Right hindlimb (tissue), 1 donor: Measurements from ENCODE around the gene GRIN1.

Experiments used
- DNase-seq: peaks from one replicate; pipeline ENCODE4 v3.0.0-alpha.2; 2018

The GRIN1 gene

DNA sequence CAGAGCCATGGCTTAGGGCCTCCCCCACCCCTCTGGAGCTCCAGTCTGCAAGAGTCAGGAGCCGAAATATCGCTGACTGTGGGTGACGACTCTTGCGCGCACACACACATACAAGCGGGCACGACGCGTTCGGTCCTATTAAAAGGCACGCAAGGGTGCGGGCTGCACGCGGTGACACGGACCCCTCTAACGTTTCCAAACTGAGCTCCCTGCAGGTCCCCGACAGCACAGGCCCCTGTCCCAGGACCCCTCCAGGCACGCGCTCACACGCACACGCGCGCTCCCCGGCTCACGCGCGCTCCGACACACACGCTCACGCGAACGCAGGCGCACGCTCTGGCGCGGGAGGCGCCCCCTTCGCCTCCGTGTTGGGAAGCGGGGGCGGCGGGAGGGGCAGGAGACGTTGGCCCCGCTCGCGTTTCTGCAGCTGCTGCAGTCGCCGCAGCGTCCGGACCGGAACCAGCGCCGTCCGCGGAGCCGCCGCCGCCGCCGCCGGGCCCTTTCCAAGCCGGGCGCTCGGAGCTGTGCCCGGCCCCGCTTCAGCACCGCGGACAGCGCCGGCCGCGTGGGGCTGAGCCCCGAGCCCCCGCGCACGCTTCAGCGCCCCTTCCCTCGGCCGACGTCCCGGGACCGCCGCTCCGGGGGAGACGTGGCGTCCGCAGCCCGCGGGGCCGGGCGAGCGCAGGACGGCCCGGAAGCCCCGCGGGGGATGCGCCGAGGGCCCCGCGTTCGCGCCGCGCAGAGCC, at the start of gene GRIN1:
GRIN1 (plus strand) TSS at position 433 of the 746 bp plus-strand sequence. CDS start 333 bp downstream, outside the sequence.
- no peak for DNase-seq

DNA sequence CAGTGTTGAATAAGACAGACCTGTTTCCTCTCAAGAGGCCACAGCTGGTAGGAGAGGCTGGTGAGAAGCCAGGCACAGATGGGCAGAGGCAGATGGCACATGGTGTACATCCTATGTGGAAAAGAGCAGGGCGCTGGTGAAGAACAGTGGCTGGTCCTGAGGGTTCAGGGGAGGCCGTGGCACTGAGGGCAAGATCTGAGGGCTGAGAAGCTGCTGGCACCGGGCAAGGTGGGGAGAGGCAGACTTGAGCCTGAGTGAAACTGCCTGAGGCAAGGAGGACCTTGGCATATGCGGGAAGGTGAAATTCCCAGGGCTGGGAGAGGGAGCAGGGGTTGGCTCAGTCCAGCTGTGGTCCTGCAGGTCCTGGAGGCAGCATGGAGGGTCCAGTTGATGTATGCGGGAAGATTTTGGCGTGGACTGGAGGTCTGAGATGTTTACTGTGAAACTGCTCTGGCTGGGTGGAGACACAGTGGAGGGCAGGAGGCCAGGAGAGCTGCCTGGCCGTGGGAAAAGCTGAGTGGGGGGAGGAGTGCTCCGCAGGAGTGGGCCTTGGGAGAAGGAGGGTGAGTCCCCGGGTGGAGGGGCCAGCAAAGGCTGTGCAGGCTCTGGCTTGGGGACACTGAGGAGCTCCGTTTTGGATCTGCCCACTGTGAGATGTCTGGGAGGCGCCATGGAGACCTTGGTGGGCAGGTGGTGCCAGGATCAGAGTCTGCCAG, 49.6 kb upstream of the GRIN1 start:
- DNase-seq: no peak

GRCh38 chr9:137095664-137096517, 43.1 kb upstream of the GRIN1 start:
- no peak for DNase-seq

DNA sequence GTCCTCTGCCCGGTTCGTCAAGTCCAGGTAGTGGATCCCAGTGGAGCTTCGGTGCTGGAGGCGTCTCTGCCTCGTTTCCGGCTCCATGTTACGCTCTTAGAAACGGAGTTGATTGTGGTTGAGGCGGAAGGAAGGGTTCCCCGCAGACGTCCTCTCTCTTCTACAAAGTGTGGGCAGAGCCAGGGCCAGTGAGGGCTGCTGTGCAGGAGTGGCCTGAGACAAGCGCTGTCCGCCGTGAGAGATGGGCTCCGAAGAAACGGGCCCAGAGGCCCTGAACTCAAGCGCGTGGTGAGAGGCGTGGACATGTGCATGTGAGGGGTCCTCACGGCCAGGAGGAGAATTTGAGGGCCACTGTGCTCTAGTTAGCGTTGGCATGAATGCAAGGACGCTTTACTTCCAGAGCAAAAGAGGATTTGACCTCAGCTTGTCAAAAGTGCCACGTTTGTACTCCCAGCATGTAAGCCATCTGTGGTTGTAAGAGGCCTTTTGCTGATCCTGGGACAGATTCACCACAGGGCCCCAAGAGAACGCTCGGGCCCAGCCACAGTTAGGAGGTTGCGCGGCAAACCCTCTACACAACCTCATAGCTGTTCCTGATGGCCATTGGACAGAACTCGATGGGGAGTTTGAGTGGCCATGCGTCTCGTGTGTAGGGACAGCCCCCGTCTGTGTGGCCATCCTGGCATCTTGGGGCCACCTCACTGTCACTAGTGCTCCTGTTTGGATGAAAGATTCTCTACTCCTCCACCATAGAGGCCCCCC, 42.0 kb upstream of the GRIN1 start:
- no peak for DNase-seq

DNA sequence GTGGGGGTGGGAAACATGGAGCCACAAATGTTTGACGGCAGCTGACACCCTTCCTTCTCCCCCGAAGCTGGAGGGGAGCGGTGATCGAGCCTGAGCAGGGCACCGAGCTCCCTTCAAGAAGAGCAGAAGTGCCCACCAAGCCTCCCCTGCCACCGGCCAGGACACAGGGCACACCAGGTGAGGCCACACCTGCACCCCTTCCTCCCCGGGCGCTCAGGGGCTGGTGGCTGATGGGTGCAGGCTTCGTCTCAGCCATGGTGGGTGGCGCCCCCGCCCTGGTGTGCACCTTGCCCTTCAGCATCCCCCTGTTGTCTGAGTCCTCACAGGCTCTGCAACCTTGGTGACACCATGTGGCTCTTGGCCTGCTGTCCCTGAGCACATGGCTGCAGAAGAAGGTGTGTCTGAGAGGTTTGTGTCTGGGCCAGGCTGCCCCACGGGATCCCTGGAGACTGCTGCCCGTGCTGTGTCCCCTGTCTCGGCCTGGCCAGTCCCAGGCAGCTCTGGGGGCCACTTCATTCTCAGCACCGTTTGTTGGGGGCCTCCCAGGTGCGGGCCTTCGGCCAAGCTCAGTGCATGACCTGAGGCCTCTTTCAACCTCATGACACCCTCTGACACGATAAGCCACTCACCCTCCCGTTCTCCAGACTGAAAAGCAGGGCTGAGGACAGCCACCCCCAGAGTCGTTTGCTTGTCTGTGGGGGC, 41.0 kb upstream of the GRIN1 start:
- DNase-seq: no peak

DNA sequence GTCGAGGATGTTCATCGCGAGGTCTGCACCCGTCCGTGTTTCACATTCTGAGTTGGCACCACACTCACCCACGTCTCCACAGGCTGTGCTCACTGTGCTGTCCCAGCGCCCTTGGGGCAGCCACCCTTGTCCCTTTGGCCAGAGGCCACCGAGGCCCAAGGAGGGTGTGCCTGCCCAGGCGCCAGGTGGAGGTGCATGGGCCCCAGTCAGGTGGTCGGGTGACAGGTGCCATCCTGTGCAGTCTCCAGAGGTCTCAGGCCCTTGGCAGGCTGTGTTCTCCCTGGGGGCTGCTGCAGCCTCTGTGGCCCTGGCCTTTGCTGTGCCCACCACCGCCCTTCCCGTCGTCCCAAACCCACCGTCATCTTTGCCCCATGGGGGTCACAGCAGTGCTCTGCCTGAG, 39.7 kb upstream of the GRIN1 start:
- DNase-seq: no peak

GRCh38 chr9:137103206-137103999, 35.6 kb upstream of the GRIN1 start:
- DNase-seq: no peak

DNA sequence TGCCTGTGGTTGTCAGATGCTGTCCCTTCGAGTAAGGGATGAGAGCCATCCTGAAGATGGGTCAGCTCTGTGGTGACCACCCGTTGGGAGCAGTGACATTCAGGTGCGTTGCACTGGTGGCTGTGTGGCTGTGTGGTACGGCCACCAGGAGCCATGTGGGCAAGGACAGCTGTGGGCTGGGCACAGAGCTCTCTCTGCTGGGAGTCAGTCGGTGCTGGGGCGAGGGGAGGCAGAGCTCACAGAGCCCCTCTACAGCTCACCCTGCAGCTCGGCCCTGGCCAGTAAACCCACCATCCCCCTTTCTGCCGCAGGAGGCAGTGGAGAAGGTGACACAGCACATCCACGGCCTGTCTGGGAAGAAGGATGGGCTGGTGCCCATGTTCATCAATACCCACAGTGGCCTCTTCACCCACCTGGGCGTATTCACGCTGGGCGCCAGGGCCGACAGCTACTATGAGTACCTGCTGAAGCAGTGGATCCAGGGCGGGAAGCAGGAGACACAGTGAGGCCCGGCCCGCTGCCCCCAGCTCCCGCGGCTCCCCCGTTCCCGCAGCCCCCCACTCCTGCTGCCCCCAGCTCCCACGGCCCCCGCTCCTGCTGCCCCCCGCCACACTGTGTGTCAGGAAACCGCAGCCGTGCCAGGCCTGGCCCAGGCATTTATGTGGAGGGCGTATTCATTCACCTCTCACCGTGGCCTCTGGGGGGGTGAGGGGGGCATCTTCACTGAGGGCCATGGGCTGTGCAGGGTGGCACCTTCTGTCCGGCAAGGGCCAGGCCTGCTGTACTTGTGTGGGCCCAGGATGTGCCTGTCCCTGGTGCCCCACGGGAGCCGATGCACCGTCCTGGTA, 32.9 kb upstream of the GRIN1 start:
- DNase-seq: no peak

DNA sequence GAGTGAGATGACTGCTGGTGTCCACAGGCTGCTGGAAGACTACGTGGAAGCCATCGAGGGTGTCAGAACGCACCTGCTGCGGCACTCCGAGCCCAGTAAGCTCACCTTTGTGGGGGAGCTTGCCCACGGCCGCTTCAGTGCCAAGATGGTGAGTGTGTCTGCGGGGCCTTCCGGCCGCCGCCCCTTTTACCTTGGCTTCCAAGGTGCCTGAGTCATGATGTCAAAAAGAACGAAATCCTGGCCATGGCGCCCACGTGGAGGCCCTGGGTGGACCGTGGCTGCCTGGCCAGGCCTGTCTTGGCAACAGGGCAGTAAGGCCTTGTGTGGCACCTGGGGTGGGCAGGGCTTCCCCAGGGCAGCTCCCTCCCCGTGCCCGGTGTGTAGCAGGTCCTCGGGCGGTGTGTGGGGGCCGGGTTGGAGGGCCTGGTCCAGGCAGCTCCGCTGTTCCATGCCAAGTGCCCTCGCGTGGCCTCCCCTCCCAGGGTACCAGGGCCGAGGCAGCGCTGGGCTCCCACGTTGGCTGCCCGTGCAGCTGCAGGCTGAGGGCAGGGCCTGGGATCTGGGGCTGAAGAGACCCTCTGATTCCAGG, 32.2 kb upstream of the GRIN1 start:
- no peak for DNase-seq

DNA sequence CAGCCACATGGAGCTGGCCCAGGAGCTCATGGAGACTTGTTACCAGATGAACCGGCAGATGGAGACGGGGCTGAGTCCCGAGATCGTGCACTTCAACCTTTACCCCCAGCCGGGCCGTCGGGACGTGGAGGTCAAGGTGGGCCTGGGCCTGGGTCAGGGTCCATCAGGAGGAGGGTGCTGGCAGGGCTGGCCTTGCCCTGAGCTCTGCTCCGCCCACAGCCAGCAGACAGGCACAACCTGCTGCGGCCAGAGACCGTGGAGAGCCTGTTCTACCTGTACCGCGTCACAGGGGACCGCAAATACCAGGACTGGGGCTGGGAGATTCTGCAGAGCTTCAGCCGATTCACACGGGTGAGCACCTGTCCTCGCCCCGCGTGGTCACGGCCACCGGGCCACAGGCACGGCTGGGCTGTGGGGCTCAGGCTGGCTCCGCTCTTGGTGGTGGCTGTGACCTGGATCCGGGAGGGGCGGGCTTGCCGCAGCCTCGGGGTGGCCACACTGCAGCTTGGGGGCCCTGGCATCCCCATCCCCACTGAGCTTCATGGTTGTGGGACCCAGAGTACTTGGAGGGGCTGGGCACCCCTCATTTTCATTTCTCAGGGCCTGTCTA, 31.5 kb upstream of the GRIN1 start:
- DNase-seq: no peak

DNA sequence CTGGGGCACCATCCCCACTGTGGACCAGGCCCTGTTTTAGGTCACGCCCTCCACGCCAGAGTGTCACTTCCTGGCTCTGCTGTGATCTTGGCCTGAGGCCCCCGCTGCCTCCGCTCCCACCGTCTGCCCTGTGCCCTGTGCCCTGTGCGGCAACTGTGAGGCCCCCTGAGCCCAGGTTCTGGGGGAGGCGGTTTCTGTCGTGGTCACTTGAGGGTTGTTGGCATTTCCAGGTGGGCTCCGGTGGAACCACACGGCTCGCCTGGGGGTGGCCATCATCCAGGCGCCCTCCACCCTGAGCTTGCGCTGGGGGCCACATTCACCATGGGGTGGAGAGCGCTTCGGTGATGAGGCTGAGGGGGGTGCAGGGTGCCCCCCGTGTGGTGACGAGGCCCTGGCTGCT, 31.0 kb upstream of the GRIN1 start:
- no peak for DNase-seq

- no peak for DNase-seq
These were observed 30.2 kb upstream of the GRIN1 start for GRCh38 chr9:137108608-137109249.

- DNase-seq: no peak
These were observed 29.5 kb upstream of the GRIN1 start for GRCh38 chr9:137109250-137110146.

DNA sequence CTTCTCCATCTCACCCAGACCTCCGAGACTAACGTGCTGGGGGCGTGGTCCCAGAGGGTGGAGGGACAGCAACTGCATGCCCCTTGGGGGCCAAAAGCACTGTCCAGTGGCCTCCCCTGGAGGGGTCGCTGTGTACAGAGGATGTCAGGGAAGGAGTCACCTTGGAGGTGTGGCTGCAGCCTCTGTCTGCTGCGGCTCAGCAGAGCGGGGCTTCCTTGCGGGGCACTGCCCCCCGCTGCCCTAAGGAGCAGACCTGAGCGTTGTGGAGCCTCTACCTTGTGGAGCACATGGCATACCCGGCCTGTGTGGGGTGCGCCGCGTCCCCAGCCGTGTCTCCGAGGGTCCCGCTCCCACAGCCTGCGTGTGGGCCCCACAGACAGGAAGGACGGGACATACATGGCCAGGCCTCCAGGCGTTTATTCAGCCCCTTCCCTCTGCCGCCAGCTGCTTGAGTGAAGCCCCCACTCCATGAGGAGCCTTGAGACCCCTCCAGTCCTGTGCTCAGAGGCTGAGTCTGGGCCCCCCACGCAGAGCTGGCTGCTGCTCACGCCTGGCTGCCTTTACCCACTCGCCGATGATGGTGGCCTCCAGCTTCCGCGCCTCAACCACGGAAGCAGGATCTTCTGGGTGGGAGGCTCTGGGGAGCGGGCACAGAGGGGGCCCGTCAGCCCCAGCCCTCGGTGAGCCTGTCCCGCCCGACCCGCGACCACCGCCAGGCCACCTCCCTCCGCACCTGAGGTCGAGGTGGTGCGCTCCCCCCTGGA, 28.6 kb upstream of the GRIN1 start:
- no peak for DNase-seq

GRCh38 chr9:137110911-137111787, 27.8 kb upstream of the GRIN1 start:
- DNase-seq: no peak
